HCT116 (cell line): ENCODE measurements around the gene IL9. TPM values are rescaled to one million over a fixed set of nuclear protein-coding genes. Genes with fewer than 3 reads are reported as not detected.

Experiments
- ATAC-seq: fragments of 200-7000 bp; cut with Tn5 transposase; 2 replicates; pipeline ENCODE4 v1.9.1; 2020; ENCODE audit warnings: mild to moderate bottlenecking, moderate library complexity
- BruUV-seq: library from RNA; stranded (reverse); fragments of 400-500 nt; replicated peaks from 2 replicates; lab custom pipeline; 2021; lab: Mats Ljungman, UMichigan
- CTCF ChIA-PET: fragments of 300-600 bp; sonication (Branson Sonifier 250); formaldehyde crosslinking; loops from one replicate; lab custom pipeline; 2021; ENCODE audit warnings: antibody characterized with exemption; lab: Charles Lee
- POLR2A ChIA-PET: fragments of 300-600, 350-600 bp; sonication (Branson Sonifier 250); formaldehyde crosslinking; loops from one replicate; lab custom pipeline; 2021; ENCODE audit warnings: antibody characterized with exemption; lab: Charles Lee
- RAD21 ChIA-PET, 2 experiments: fragments of 300-600 bp; sonication (Branson Sonifier 250); formaldehyde crosslinking; loops; one replicate each; lab custom pipeline; 2023; ENCODE audit warnings: low total read pairs in 2 of 2; ENCODE audit not compliant: uncharacterized antibody in 2 of 2, unreplicated experiment in 2 of 2, low non-redundant PET in 1 of 2; lab: Charles Lee
- DNase-seq: peaks from one replicate; pipeline ENCODE4 v3.0.0-alpha.2; 2010; ENCODE audit warnings: low read depth, low spot score
- H2AFZ ChIP-seq: fragments of 200-600 bp; shearing (Covaris generic), sonication (generic); 2 replicates; pipeline ENCODE4 v1.6.1; 2017; ENCODE audit warnings: low read depth, mixed run types, mixed read lengths, antibody characterized with exemption, low read length; ENCODE audit not compliant: poor library complexity, severe bottlenecking
- H3K27ac ChIP-seq: 2 replicates; pipeline ENCODE4 v1.5.1; 2012; ENCODE audit warnings: low read depth, low read length
- H3K27me3 ChIP-seq: fragments of 200-600 bp; sonication (generic); 2 replicates; pipeline ENCODE4 v1.6.1; 2016; ENCODE audit warnings: mixed run types, low read length, mixed read lengths; ENCODE audit not compliant: insufficient read depth
- H3K36me3 ChIP-seq, 2 experiments: fragments of 200-500 bp in 1 of 2; fragments of 200-600 bp in 1 of 2; sonication (Bioruptor generic) in 1 of 2; sonication (generic) in 1 of 2; 2 replicates each; pipeline versions ENCODE4 v1.5.1 to v1.6.1; 2014 to 2016; ENCODE audit warnings: low read length in 2 of 2, inconsistent platforms in 1 of 2, mixed read lengths in 1 of 2, mixed run types in 1 of 2; ENCODE audit not compliant: insufficient read depth in 2 of 2, control insufficient read depth in 1 of 2
- H3K4me1 ChIP-seq, 2 experiments: fragments of 200-600 bp in 1 of 2; sonication (generic) in 1 of 2; 2 replicates each; pipeline versions ENCODE4 v1.5.1 to v1.6.1; 2012 to 2017; ENCODE audit warnings: low read length in 2 of 2, inconsistent platforms in 1 of 2, mild to moderate bottlenecking in 1 of 2, mixed read lengths in 1 of 2, mixed run types in 1 of 2, moderate library complexity in 1 of 2; ENCODE audit not compliant: insufficient read depth in 2 of 2, control insufficient read depth in 1 of 2
- H3K4me2 ChIP-seq: fragments of 200-600 bp; sonication (generic); 2 replicates; pipeline ENCODE4 v1.6.1; 2017; ENCODE audit warnings: mixed run types, low read length, mixed read lengths
- H3K4me3 ChIP-seq, 2 experiments: fragments of 200-600 bp in 1 of 2; sonication (generic) in 1 of 2; replicated peaks in 1 of 2; 2 replicates each; pipeline ENCODE4 v1.5.1; 2011 to 2016; ENCODE audit warnings: low read length in 2 of 2, control low read depth in 1 of 2, low read depth in 1 of 2, mild to moderate bottlenecking in 1 of 2, mixed read lengths in 1 of 2, mixed run types in 1 of 2
- H3K79me2 ChIP-seq: fragments of 200-600 bp; sonication (generic); 2 replicates; pipeline ENCODE4 v1.6.1; 2017; ENCODE audit warnings: mild to moderate bottlenecking, mixed run types, low read length, moderate library complexity, mixed read lengths; ENCODE audit not compliant: insufficient read depth
- H3K9ac ChIP-seq: fragments of 200-600 bp; sonication (generic); 2 replicates; pipeline ENCODE4 v1.6.1; 2016; ENCODE audit warnings: low read length, mixed read lengths
- H3K9me2 ChIP-seq: fragments of 200-600 bp; sonication (generic), shearing (Covaris generic); 2 replicates; pipeline ENCODE4 v1.6.1; 2017; ENCODE audit warnings: mixed run types, mild to moderate bottlenecking, moderate library complexity; ENCODE audit not compliant: insufficient read depth
- H3K9me3 ChIP-seq, 2 experiments: fragments of 200-500 bp in 1 of 2; fragments of 200-600 bp in 1 of 2; sonication (Bioruptor generic) in 1 of 2; sonication (generic) in 1 of 2; 2 replicates each; pipeline ENCODE4 v1.6.1; 2014 to 2017; ENCODE audit warnings: low read length in 2 of 2, mixed read lengths in 2 of 2, inconsistent platforms in 1 of 2, low read depth in 1 of 2, mild to moderate bottlenecking in 1 of 2, mixed run types in 1 of 2, moderate library complexity in 1 of 2; ENCODE audit not compliant: control insufficient read depth in 1 of 2, insufficient read depth in 1 of 2
- H4K20me1 ChIP-seq: fragments of 200-600 bp; sonication (generic), shearing (Covaris generic); 2 replicates; pipeline ENCODE4 v1.6.1; 2017; ENCODE audit warnings: mixed run types, mild to moderate bottlenecking, moderate library complexity; ENCODE audit not compliant: insufficient read depth
- CEBPB ChIP-seq: IDR thresholded peaks from 2 replicates; pipeline ENCODE4 v1.6.1; 2012; ENCODE audit warnings: low read depth
- CTCF ChIP-seq, 3 experiments: fragments of 200-600 bp in 1 of 3; sonication (generic) in 1 of 3; IDR thresholded peaks in 2 of 3; conservative IDR thresholded peaks in 1 of 3; 2 replicates each; pipeline ENCODE4 v1.5.1; 2012 to 2017; ENCODE audit warnings: low read depth in 2 of 3, low read length in 2 of 3, antibody characterized with exemption in 1 of 3, borderline replicate concordance in 1 of 3, control low read depth in 1 of 3, mild to moderate bottlenecking in 1 of 3, mixed read lengths in 1 of 3, mixed run types in 1 of 3, moderate library complexity in 1 of 3; ENCODE audit not compliant: insufficient read depth in 1 of 3
- FOSL1 ChIP-seq: IDR thresholded peaks from 2 replicates; pipeline ENCODE4 v1.6.1; 2012; ENCODE audit warnings: low read depth
- RAD21 ChIP-seq: IDR thresholded peaks from 2 replicates; pipeline ENCODE4 v1.6.1; 2012; ENCODE audit warnings: low read depth, mild to moderate bottlenecking
- ZFX ChIP-seq: fragments of 450-650 bp; IDR thresholded peaks from 2 replicates; pipeline ENCODE4 v1.6.1; 2017
- intact Hi-C: fragments of 100-400 bp; cut with micrococcal nuclease; formaldehyde crosslinking; loops from 2 replicates; pipeline ENCODE4 v1.10.0; 2022
- total RNA-seq: library from RNA; stranded (reverse); gene quantifications from one replicate; pipeline ENCODE4 v1.2.1, GENCODE V29; 2021; ENCODE audit not compliant: unreplicated experiment
- TF ChIP-seq, protein P1 (sequence below): IDR thresholded peaks from 2 replicates; pipeline ENCODE4 v1.6.1; 2012
- TF ChIP-seq, protein P2 (sequence below): IDR thresholded peaks from 2 replicates; pipeline ENCODE4 v1.6.1; 2011; ENCODE audit warnings: mild to moderate bottlenecking, low read length, moderate library complexity; ENCODE audit not compliant: insufficient replicate concordance; ENCODE audit errors: extremely low read depth

IL9 gene
- total RNA-seq, 1 experiment from 2014 or later = not detected

GRCh38 chr5:135886136-135886535, 9.5 kb downstream of the IL9 start:
- intact Hi-C loops = loop anchor here (2.0 kb wide), 1 partner anchor 539 kb away; no protein-coding TSS in a partner anchor
- POLR2A ChIA-PET = interaction anchor here (0.6 kb wide), 1 partner anchor 332 kb away, joined by 4 read pairs; no protein-coding TSS in a partner anchor

More at GRCh38 chr5:135886136-135886535, 9.5 kb downstream of the IL9 start:
- H3K4me1 ChIP-seq = peaks cover 10 to 16% of the 10 kb centered on the region in 2 experiments; a peak in 3 of 4 replicates
- H3K27ac ChIP-seq = no peak overlapping the region
- H2AFZ ChIP-seq = no peak overlapping the region
- TF ChIP-seq ZFX (no peak), FOSL1 (no peak), CTCF (IDR thresholded peaks at IDR 0.05 in 2 of 3, conservative IDR thresholded peaks at IDR 0.05 in 1 of 3; ENCODE audit: borderline replicate concordance in 1 of 3, insufficient read depth in 1 of 3, low read depth in 2 of 3, low read length in 2 of 3) (no peak), RAD21 (no peak), CEBPB (no peak)
- TF ChIP-seq, protein P1, sequence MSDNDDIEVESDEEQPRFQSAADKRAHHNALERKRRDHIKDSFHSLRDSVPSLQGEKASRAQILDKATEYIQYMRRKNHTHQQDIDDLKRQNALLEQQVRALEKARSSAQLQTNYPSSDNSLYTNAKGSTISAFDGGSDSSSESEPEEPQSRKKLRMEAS = no peak
- TF ChIP-seq, protein P2, sequence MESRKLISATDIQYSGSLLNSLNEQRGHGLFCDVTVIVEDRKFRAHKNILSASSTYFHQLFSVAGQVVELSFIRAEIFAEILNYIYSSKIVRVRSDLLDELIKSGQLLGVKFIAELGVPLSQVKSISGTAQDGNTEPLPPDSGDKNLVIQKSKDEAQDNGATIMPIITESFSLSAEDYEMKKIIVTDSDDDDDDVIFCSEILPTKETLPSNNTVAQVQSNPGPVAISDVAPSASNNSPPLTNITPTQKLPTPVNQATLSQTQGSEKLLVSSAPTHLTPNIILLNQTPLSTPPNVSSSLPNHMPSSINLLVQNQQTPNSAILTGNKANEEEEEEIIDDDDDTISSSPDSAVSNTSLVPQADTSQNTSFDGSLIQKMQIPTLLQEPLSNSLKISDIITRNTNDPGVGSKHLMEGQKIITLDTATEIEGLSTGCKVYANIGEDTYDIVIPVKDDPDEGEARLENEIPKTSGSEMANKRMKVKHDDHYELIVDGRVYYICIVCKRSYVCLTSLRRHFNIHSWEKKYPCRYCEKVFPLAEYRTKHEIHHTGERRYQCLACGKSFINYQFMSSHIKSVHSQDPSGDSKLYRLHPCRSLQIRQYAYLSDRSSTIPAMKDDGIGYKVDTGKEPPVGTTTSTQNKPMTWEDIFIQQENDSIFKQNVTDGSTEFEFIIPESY = no peak
- no peak overlapping the region for H3K4me3 ChIP-seq
- no peak overlapping the region for H3K9ac ChIP-seq
- no TSS peak for BruUV-seq
- no peaks in the 10 kb centered on the region for H4K20me1 ChIP-seq
- H3K9me3 ChIP-seq = no peaks in the 10 kb centered on the region
- no peaks in the 10 kb centered on the region; the same call in 1 of the 2 replicates for H3K27me3 ChIP-seq
- ChIA-PET CTCF (no interaction called here), RAD21 (interaction anchor here in 1 of 2 experiments (0.7 kb wide), 1 partner anchor 16 kb away, joined by 4 read pairs; no protein-coding TSS in a partner anchor)
- H3K36me3 ChIP-seq = no peaks in the 10 kb centered on the region
- no peak overlapping the region for H3K4me2 ChIP-seq
- no peaks in the 10 kb centered on the region for H3K79me2 ChIP-seq
- no peak for DNase-seq
- no peak for ATAC-seq
- H3K9me2 ChIP-seq = no peaks in the 10 kb centered on the region
